Stimulated activated effector memory CD8-positive, alpha-beta T cell treated with anti-CD3 and anti-CD28 coated beads, Interleukin-12 subunit alpha, Interleukin-12 subunit beta, amount 100 ng/mL, for 72 hours (primary cell): Measurements from ENCODE around the gene PCBP3.
A peak's percentile ranks its signal among the peaks of the same experiment; 100 is the strongest.

ENCODE experiments used
- ATAC-seq: fragments of 150-1000 bp; cut with Tn5 transposase; 2 replicates; pipeline ENCODE4 v1.10.0; 2021
- DNase-seq, 2 donors: peaks; one replicate each; pipeline ENCODE4 v3.0.0; 2021 to 2022; ENCODE audit warnings: low spot score in 2 of 2
- H3K27ac Mint-ChIP-seq: one replicate; pipeline ENCODE4 v1.8.0; 2022; ENCODE audit warnings: mild to moderate bottlenecking, mixed read lengths
- H3K36me3 Mint-ChIP-seq: one replicate; pipeline ENCODE4 v1.8.0; 2022; ENCODE audit warnings: mild to moderate bottlenecking, mixed read lengths
- H3K4me1 Mint-ChIP-seq: one replicate; pipeline ENCODE4 v1.8.0; 2022; ENCODE audit warnings: mixed read lengths
- H3K4me3 Mint-ChIP-seq: one replicate; pipeline ENCODE4 v1.8.0; 2022; ENCODE audit warnings: mild to moderate bottlenecking, mixed read lengths
- H3K9me3 Mint-ChIP-seq: one replicate; pipeline ENCODE4 v1.8.0; 2022; ENCODE audit warnings: mixed read lengths

PCBP3 gene

GRCh38 chr21:45927851-45928850 is 284.6 kb downstream of the PCBP3 start:
- no peaks in the 10 kb centered on the region for H3K9me3 Mint-ChIP-seq
- H3K36me3 Mint-ChIP-seq = peaks cover 5% of the 10 kb centered on the region

GRCh38 chr21:45929449-45929848 is 285.9 kb downstream of the PCBP3 start:
- DNase-seq (no peak), ATAC-seq (no peak)
- H3K4me3 Mint-ChIP-seq = no peak overlapping the region
- no peaks in the 10 kb centered on the region for H3K4me1 Mint-ChIP-seq
- H3K36me3 Mint-ChIP-seq = peaks cover 5% of the 10 kb centered on the region
- no peak overlapping the region for H3K27ac Mint-ChIP-seq
- no peaks in the 10 kb centered on the region for H3K9me3 Mint-ChIP-seq

More at GRCh38 chr21:45927851-45928850, 284.6 kb downstream of the PCBP3 start:
- Mint-ChIP-seq H3K27ac (no peak overlapping the region), H3K4me1 (peaks cover under 1% of the 10 kb centered on the region), H3K4me3 (no peak overlapping the region)
- ATAC-seq (no peak), DNase-seq (no peak)

GRCh38 chr21:45930231-45930760 is 286.8 kb downstream of the PCBP3 start:
- no peaks in the 10 kb centered on the region for H3K9me3 Mint-ChIP-seq
- DNase-seq = no peak
- H3K27ac Mint-ChIP-seq = no peak overlapping the region
- ATAC-seq = no peak
- H3K4me1 Mint-ChIP-seq = no peaks in the 10 kb centered on the region
- peaks cover 5% of the 10 kb centered on the region for H3K36me3 Mint-ChIP-seq
- no peak overlapping the region for H3K4me3 Mint-ChIP-seq

GRCh38 chr21:45930792-45931191 is 287.3 kb downstream of the PCBP3 start:
- Mint-ChIP-seq H3K9me3 (no peaks in the 10 kb centered on the region), H3K4me1 (no peaks in the 10 kb centered on the region), H3K27ac (no peak overlapping the region), H3K4me3 (no peak overlapping the region), H3K36me3 (peaks cover 5% of the 10 kb centered on the region)
- ATAC-seq (no peak), DNase-seq (no peak)

GRCh38 chr21:45931397-45931969 is 288.0 kb downstream of the PCBP3 start:
- Mint-ChIP-seq H3K9me3 (no peaks in the 10 kb centered on the region), H3K4me1 (no peaks in the 10 kb centered on the region), H3K27ac (no peak overlapping the region), H3K4me3 (no peak overlapping the region), H3K36me3 (peaks cover 5% of the 10 kb centered on the region)
- ATAC-seq (no peak), DNase-seq (no peak)

- H3K4me3 Mint-ChIP-seq = no peak overlapping the region
- no peaks in the 10 kb centered on the region for H3K4me1 Mint-ChIP-seq
- peak overlapping the region; percentile 34 for H3K27ac Mint-ChIP-seq
- peaks cover 5% of the 10 kb centered on the region for H3K36me3 Mint-ChIP-seq
- DNase-seq (no peak), ATAC-seq (no peak)
- H3K9me3 Mint-ChIP-seq = no peaks in the 10 kb centered on the region
Observed at GRCh38 chr21:45932922-45933502, 289.5 kb downstream of the PCBP3 start.

- ATAC-seq = no peak
- Mint-ChIP-seq H3K4me1 (no peaks in the 10 kb centered on the region), H3K9me3 (no peaks in the 10 kb centered on the region), H3K36me3 (peaks cover 5% of the 10 kb centered on the region), H3K27ac (no peak overlapping the region), H3K4me3 (no peak overlapping the region)
- DNase-seq = no peak
Observed at GRCh38 chr21:45934085-45934484, 290.6 kb downstream of the PCBP3 start.

- Mint-ChIP-seq H3K9me3 (no peaks in the 10 kb centered on the region), H3K4me3 (no peak overlapping the region), H3K27ac (no peak overlapping the region), H3K4me1 (no peaks in the 10 kb centered on the region), H3K36me3 (peaks cover 5% of the 10 kb centered on the region)
- ATAC-seq = no peak
- no peak for DNase-seq
Observed at GRCh38 chr21:45934554-45934953, 291.0 kb downstream of the PCBP3 start.

- H3K36me3 Mint-ChIP-seq = peaks cover 5% of the 10 kb centered on the region
- no peak for DNase-seq
- no peaks in the 10 kb centered on the region for H3K9me3 Mint-ChIP-seq
- H3K27ac Mint-ChIP-seq = no peak overlapping the region
- no peak for ATAC-seq
- H3K4me3 Mint-ChIP-seq = no peak overlapping the region
- H3K4me1 Mint-ChIP-seq = no peaks in the 10 kb centered on the region
Observed at GRCh38 chr21:45935628-45936027, 292.1 kb downstream of the PCBP3 start.

- DNase-seq (no peak), ATAC-seq (no peak)
- no peak overlapping the region for H3K4me3 Mint-ChIP-seq
- H3K9me3 Mint-ChIP-seq = no peaks in the 10 kb centered on the region
- H3K4me1 Mint-ChIP-seq = no peaks in the 10 kb centered on the region
- H3K27ac Mint-ChIP-seq = no peak overlapping the region
- no peaks in the 10 kb centered on the region for H3K36me3 Mint-ChIP-seq
Observed at GRCh38 chr21:45937721-45938452, 294.4 kb downstream of the PCBP3 start.

GRCh38 chr21:45938453-45938755 is 294.9 kb downstream of the PCBP3 start:
- Mint-ChIP-seq H3K9me3 (no peaks in the 10 kb centered on the region), H3K4me3 (no peak overlapping the region), H3K36me3 (peaks cover 3% of the 10 kb centered on the region), H3K27ac (no peak overlapping the region), H3K4me1 (no peaks in the 10 kb centered on the region)
- no peak for ATAC-seq
- no peak for DNase-seq

GRCh38 chr21:45938811-45939520 is 295.4 kb downstream of the PCBP3 start:
- no peak overlapping the region for H3K4me3 Mint-ChIP-seq
- H3K4me1 Mint-ChIP-seq = no peaks in the 10 kb centered on the region
- ATAC-seq = no peak
- DNase-seq = no peak
- H3K36me3 Mint-ChIP-seq = peaks cover 5% of the 10 kb centered on the region
- H3K27ac Mint-ChIP-seq = no peak overlapping the region
- no peaks in the 10 kb centered on the region for H3K9me3 Mint-ChIP-seq

- Mint-ChIP-seq H3K4me1 (no peaks in the 10 kb centered on the region), H3K27ac (no peak overlapping the region), H3K4me3 (no peak overlapping the region), H3K36me3 (peaks cover 5% of the 10 kb centered on the region), H3K9me3 (no peaks in the 10 kb centered on the region)
- ATAC-seq = no peak
- DNase-seq = no peak
Observed at GRCh38 chr21:45939521-45940045, 296.1 kb downstream of the PCBP3 start.

- ATAC-seq (no peak), DNase-seq (no peak)
- no peak overlapping the region for H3K4me3 Mint-ChIP-seq
- no peak overlapping the region for H3K27ac Mint-ChIP-seq
- H3K9me3 Mint-ChIP-seq = no peaks in the 10 kb centered on the region
- H3K4me1 Mint-ChIP-seq = no peaks in the 10 kb centered on the region
- H3K36me3 Mint-ChIP-seq = peaks cover 5% of the 10 kb centered on the region
Observed at GRCh38 chr21:45940091-45940490, 296.6 kb downstream of the PCBP3 start.
